Esophagus squamous epithelium (tissue), 4 donors: ENCODE data around the gene QRICH2.

Experiments
- POLR2A ChIP-seq, 4 donors: fragments of 450-650 bp; IDR thresholded peaks; one replicate each; pipeline ENCODE4 v1.6.1; 2017; ENCODE audit warnings: antibody characterized with exemption in 4 of 4, mild to moderate bottlenecking in 4 of 4, moderate library complexity in 3 of 4
- TF ChIP-seq, protein P1 (sequence below), 6 experiments: fragments of 450-650 bp in 4 of 6; fragments of 200-600 bp in 2 of 6; sonication (generic) in 2 of 6; IDR thresholded peaks; one replicate each; pipeline ENCODE4 v1.5.1; 2016 to 2019; ENCODE audit warnings: antibody characterized with exemption in 6 of 6, mild to moderate bottlenecking in 4 of 6, moderate library complexity in 4 of 6

- TF ChIP-seq POLR2A (IDR thresholded peaks at IDR 0.05) = no peak
- TF ChIP-seq, protein P1, sequence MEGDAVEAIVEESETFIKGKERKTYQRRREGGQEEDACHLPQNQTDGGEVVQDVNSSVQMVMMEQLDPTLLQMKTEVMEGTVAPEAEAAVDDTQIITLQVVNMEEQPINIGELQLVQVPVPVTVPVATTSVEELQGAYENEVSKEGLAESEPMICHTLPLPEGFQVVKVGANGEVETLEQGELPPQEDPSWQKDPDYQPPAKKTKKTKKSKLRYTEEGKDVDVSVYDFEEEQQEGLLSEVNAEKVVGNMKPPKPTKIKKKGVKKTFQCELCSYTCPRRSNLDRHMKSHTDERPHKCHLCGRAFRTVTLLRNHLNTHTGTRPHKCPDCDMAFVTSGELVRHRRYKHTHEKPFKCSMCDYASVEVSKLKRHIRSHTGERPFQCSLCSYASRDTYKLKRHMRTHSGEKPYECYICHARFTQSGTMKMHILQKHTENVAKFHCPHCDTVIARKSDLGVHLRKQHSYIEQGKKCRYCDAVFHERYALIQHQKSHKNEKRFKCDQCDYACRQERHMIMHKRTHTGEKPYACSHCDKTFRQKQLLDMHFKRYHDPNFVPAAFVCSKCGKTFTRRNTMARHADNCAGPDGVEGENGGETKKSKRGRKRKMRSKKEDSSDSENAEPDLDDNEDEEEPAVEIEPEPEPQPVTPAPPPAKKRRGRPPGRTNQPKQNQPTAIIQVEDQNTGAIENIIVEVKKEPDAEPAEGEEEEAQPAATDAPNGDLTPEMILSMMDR (IDR thresholded peaks at IDR 0.05) = no peak
Measured at GRCh38 chr17:76314392-76315227, 6.5 kb upstream of the QRICH2 start.
